Sigmoid colon (tissue), 7 donors: ENCODE data around the gene CDK14. TPM values are rescaled to one million over a fixed set of nuclear protein-coding genes. Genes with fewer than 3 reads are reported as not detected.

Experiments used
- DNase-seq: peaks from one replicate; pipeline ENCODE4 v3.0.0-alpha.2; 2019
- H3K27ac ChIP-seq, 4 donors: fragments of 200-600 bp; sonication (generic); one replicate each; pipeline ENCODE4 v1.5.1; 2016 to 2019; ENCODE audit warnings: mild to moderate bottlenecking in 1 of 4
- H3K27me3 ChIP-seq, 3 donors: fragments of 200-600 bp; sonication (generic); one replicate each; pipeline ENCODE4 v1.5.1; 2019; ENCODE audit warnings: mild to moderate bottlenecking in 1 of 3
- H3K36me3 ChIP-seq, 4 donors: fragments of 200-600 bp; sonication (generic); one replicate each; pipeline ENCODE4 v1.5.1; 2016 to 2019
- H3K4me1 ChIP-seq, 4 donors: fragments of 200-600 bp; sonication (generic); one replicate each; pipeline ENCODE4 v1.5.1; 2017 to 2019
- H3K4me3 ChIP-seq, 4 donors: fragments of 200-600 bp; sonication (generic); one replicate each; pipeline ENCODE4 v1.5.1; 2017 to 2019; ENCODE audit warnings: mild to moderate bottlenecking in 2 of 4, moderate library complexity in 1 of 4
- H3K9me3 ChIP-seq, 4 donors: fragments of 200-600 bp in 3 of 4; sonication (generic) in 3 of 4; one replicate each; pipeline versions ENCODE4 v1.5.1 to v1.6.1; 2013 to 2019
- CTCF ChIP-seq, 4 experiments: fragments of 450-650 bp in 3 of 4; fragments of 200-600 bp in 1 of 4; IDR thresholded peaks; one replicate each; pipeline ENCODE4 v1.5.1; 2016 to 2019; ENCODE audit warnings: antibody characterized with exemption in 4 of 4, mild to moderate bottlenecking in 3 of 4, moderate library complexity in 2 of 4
- EP300 ChIP-seq, 4 donors: sonication (generic); formaldehyde crosslinking; IDR thresholded peaks; one replicate each; pipeline ENCODE4 v1.6.1; 2017; ENCODE audit warnings: antibody characterized with exemption in 4 of 4
- POLR2A ChIP-seq, 2 donors: fragments of 450-650 bp; IDR thresholded peaks; one replicate each; pipeline ENCODE4 v1.6.1; 2016; ENCODE audit warnings: antibody characterized with exemption in 2 of 2, mild to moderate bottlenecking in 2 of 2, moderate library complexity in 2 of 2
- POLR2AphosphoS5 ChIP-seq, 4 donors: sonication (generic); formaldehyde crosslinking; IDR thresholded peaks; one replicate each; pipeline ENCODE4 v1.6.1; 2017; ENCODE audit warnings: antibody characterized with exemption in 4 of 4
- WGBS, 2 donors: extraction: QIAGEN DNeasy Blood & Tissue Kit; methylation state at CpG; one replicate each; pipeline ENCODE4 v1.1.7; 2013; 5-methylcytosine and 5-hydroxymethylcytosine counted together
- intact Hi-C: fragments of 100-400 bp; cut with DNase I; formaldehyde crosslinking; loops from one replicate; pipeline ENCODE4 v1.15.1; 2023
- polyA plus RNA-seq, 3 donors: library from polyadenylated mRNA; stranded (reverse); fragments of 200-250 nt; gene quantifications; one replicate each; pipeline ENCODE4 v1.2.3, GENCODE V29; 2013
- total RNA-seq, 4 donors: library from RNA; depleted of rRNA; stranded (reverse); fragments of >200 nt; gene quantifications; one replicate each; pipeline ENCODE4 v1.1.0, GENCODE V29; 2016
- donor health status: healthy with polysubstance abuse.
- donor health status: Bipolar disorder and iron deficiency.
- donor health status: healthy.

CDK14 gene
- total and polyA plus RNA-seq, 7 donors = 0.92 to 19.3 (median 11.1) TPM

DNA sequence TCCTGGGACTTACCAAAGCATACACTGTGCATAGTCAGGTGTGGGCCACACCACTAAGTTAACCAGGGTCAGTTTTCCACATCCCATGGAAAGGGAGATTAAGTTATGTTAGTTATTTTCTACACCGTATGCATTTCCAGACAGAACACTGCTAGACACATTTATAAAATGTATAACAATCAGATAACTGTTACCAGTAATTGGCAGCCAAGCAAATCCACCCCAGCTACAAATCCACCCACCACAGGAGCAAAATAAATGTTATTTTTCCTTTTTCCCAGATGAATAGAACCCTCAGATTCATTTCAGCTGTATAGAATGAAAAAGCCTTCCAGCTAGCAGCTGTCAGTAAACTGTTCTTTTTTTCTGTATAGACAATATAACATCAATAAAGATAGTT is 411.2 kb downstream of the CDK14 start:
- WGBS, 2 donors = 77 to 78% methylated on average over 1 of the region's 1 CpG
- TF ChIP-seq EP300 (IDR thresholded peaks at IDR 0.05) (no peak), POLR2A (IDR thresholded peaks at IDR 0.05) (no peak), CTCF (IDR thresholded peaks at IDR 0.05) (no peak), POLR2AphosphoS5 (IDR thresholded peaks at IDR 0.05) (no peak)
- intact Hi-C loops = no loop called here
- Histone ChIP-seq H3K4me1 (no peaks in the 10 kb centered on the region), H3K27ac (no peak overlapping the region), H3K27me3 (no peaks in the 10 kb centered on the region), H3K9me3 (no peaks in the 10 kb centered on the region), H3K4me3 (no peak overlapping the region), H3K36me3 (no peaks in the 10 kb centered on the region)
- DNase-seq = no peak

DNA sequence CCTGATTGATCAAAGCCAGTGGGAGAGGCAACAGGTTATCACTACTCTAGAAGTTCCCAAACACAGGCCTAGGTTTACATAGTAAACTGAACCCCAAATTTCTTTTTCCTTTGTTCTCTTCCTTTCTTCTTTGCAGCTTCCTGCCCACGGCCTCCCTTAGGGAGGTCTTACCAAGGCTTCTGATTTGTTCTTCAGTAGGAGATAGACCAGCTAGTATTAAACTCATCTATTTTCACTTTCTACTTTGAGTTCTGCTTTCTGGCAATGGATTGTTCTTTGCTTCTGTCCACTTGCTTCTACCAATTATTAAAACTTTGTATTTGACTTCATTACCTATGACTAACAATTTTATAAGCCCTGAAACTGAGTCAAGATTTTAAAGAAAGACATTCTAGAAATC is 417.0 kb downstream of the CDK14 start:
- no peak overlapping the region for H3K27ac ChIP-seq
- 60 to 73% methylated on average over 1 of the region's 1 CpG for WGBS, 2 donors
- TF ChIP-seq POLR2AphosphoS5 (IDR thresholded peaks at IDR 0.05) (no peak), CTCF (IDR thresholded peaks at IDR 0.05) (no peak), POLR2A (IDR thresholded peaks at IDR 0.05) (no peak), EP300 (IDR thresholded peaks at IDR 0.05) (no peak)
- intact Hi-C loops = no loop called here
- peaks cover 0 to 3% (median 0%) of the 10 kb centered on the region in 4 donors for H3K4me1 ChIP-seq
- DNase-seq = no peak
- H3K36me3 ChIP-seq = no peaks in the 10 kb centered on the region
- H3K9me3 ChIP-seq = no peaks in the 10 kb centered on the region
- H3K4me3 ChIP-seq = no peak overlapping the region
- H3K27me3 ChIP-seq = no peaks in the 10 kb centered on the region

DNA sequence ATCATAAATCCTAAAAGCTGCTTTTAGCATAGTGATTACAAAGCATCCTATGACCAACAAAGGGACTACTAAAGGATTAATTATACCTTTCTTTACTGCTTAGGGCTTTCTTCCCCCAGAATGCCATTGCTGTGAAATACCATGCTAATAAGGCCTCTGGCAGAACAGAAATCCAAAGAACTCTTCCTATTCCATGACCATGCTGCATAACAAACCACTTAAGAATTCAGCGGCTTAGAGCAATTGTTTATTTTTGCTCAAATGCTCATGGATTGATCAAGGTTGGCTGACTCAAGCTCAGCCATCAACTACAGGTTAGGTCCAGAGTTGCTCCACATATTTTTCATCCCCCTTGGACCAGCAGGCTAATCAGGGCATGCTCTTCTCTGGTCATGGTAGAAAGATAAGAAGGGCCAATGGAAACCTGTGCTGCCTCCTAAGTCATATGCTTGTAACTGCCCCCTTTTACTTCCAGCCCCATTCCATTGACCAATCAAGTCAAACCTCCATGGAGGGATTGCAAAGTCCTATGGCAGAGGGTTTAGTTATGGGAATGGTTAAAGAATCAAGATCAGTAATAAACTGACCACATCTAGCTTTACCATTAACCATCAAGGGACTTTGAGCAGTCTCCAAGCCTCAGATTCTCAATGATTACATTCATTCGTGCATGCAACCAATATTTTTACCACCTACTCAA is 423.7 kb downstream of the CDK14 start:
- Histone ChIP-seq H3K27me3 (no peaks in the 10 kb centered on the region), H3K9me3 (no peaks in the 10 kb centered on the region), H3K4me1 (peaks cover 0 to 10% (median 4%) of the 10 kb centered on the region in 4 donors), H3K27ac (no peak overlapping the region), H3K36me3 (no peaks in the 10 kb centered on the region), H3K4me3 (no peak overlapping the region)
- no peak for TF ChIP-seq EP300 (IDR thresholded peaks at IDR 0.05)
- TF ChIP-seq CTCF (IDR thresholded peaks at IDR 0.05) = no peak
- TF ChIP-seq POLR2A (IDR thresholded peaks at IDR 0.05) = no peak
- no peak for TF ChIP-seq POLR2AphosphoS5 (IDR thresholded peaks at IDR 0.05)
- no peak for DNase-seq
- intact Hi-C loops = no loop called here
- WGBS, 2 donors = 89 to 90% methylated on average over 2 of the region's 2 CpGs

- Histone ChIP-seq H3K9me3 (no peaks in the 10 kb centered on the region), H3K27me3 (no peaks in the 10 kb centered on the region), H3K4me1 (peaks cover 0 to 10% (median 4%) of the 10 kb centered on the region in 4 donors), H3K4me3 (no peak overlapping the region), H3K36me3 (no peaks in the 10 kb centered on the region), H3K27ac (no peak overlapping the region)
- intact Hi-C loops = no loop called here
- TF ChIP-seq POLR2A (IDR thresholded peaks at IDR 0.05) (no peak), POLR2AphosphoS5 (IDR thresholded peaks at IDR 0.05) (no peak), EP300 (IDR thresholded peaks at IDR 0.05) (no peak), CTCF (IDR thresholded peaks at IDR 0.05) (no peak)
- DNase-seq = no peak
- 81 to 93% methylated on average over 3 of the region's 3 CpGs for WGBS, 2 donors
These were observed 424.7 kb downstream of the CDK14 start for GRCh38 chr7:91020636-91021385.
